Measurements from ENCODE around the gene SAMD1. TPM values are rescaled to one million over a fixed set of nuclear protein-coding genes. Genes with fewer than 3 reads are reported as not detected.

SAMD1 gene
- total and polyA plus RNA-seq, 9 of the 15 experiments (the other 6 are each of a cell fraction or from before 2014, with no cell fraction given), result 2.9 to 96.0 (median 43.5) TPM

- BruUV-seq (replicated peaks), result no TSS peak
- H3K79me2 ChIP-seq (ENCODE audit: control insufficient read depth, insufficient read depth, low read length), result no peaks in the 10 kb centered on the region
- in situ Hi-C loops (cut with MboI), result no loop called here
- ATAC-seq (no peak), DNase-seq (ENCODE audit: extremely low read depth in 1 of 4, low spot score in 3 of 4) (no peak), FAIRE-seq (no peak)
- ChIA-PET POLR2A (no interaction called here), CTCF (ENCODE audit: low intra/inter-chr PET ratio) (no interaction called here)
- TF ChIP-seq ZZZ3 (IDR thresholded peaks at IDR 0.05) (no peak), MBD2 (IDR thresholded peaks at IDR 0.05; ENCODE audit: borderline replicate concordance, low read depth) (no peak), TBP (optimal IDR thresholded peaks at IDR 0.05; ENCODE audit: low read depth, low read length) (no peak), FOXJ2 (tag; IDR thresholded peaks at IDR 0.05) (no peak), OTX1 (CRISPR knock-in tag; IDR thresholded peaks at IDR 0.05) (no peak), PHB (CRISPR knock-in tag; IDR thresholded peaks at IDR 0.05) (no peak), TARDBP (IDR thresholded peaks at IDR 0.05) (no peak), ZNF318 (IDR thresholded peaks at IDR 0.05; ENCODE audit: borderline replicate concordance in 1 of 2, low read depth in 1 of 2) (no peak), ZFP30 (CRISPR knock-in tag; IDR thresholded peaks at IDR 0.05; ENCODE audit: borderline replicate concordance) (no peak), HDAC1 (IDR thresholded peaks at IDR 0.05) (no peak), JUND (IDR thresholded peaks at IDR 0.05; ENCODE audit: borderline replicate concordance, low read depth, low read length) (no peak), JUND (tag; IDR thresholded peaks at IDR 0.05; ENCODE audit: borderline replicate concordance, low read depth, low read length) (no peak), ASH1L (IDR thresholded peaks at IDR 0.05; ENCODE audit: borderline replicate concordance, low read depth, partially characterized antibody) (no peak), ZNF589 (CRISPR knock-in tag; IDR thresholded peaks at IDR 0.05; ENCODE audit: low read depth) (no peak)
- H3K9me3 ChIP-seq (replicated peaks; ENCODE audit: control insufficient read depth, insufficient read depth, low read depth, low read length), result no peaks in the 10 kb centered on the region
- H3K9ac ChIP-seq (ENCODE audit: insufficient read depth in 1 of 2, low read depth in 2 of 2, low read length in 2 of 2), result no peak overlapping the region
- peaks cover 32% of the 10 kb centered on the region; the same call in 2 of the 3 replicates for H3K36me3 ChIP-seq (ENCODE audit: control insufficient read depth, insufficient read depth, low read length)
- no peaks in the 10 kb centered on the region for H3K9me1 ChIP-seq (ENCODE audit: control insufficient read depth, insufficient read depth, low read length)
- intact Hi-C loops (cut with micrococcal nuclease), result no loop called here
- 85% methylated on average over 11 of the region's 11 CpGs for WGBS (ENCODE audit: insufficient coverage, low coverage, missing lambda C conversion rate)
- H3K27me3 ChIP-seq (ENCODE audit: control insufficient read depth in 2 of 2, insufficient read depth in 2 of 2, low read length in 2 of 2), result no peaks in the 10 kb centered on the region
- no peak overlapping the region for H2AFZ ChIP-seq (ENCODE audit: low read depth, low read length)
- H3K4me1 ChIP-seq (replicated peaks in 1 of 2; ENCODE audit: control insufficient read depth in 2 of 2, insufficient read depth in 2 of 2, low read length in 2 of 2), result peaks cover 0 to 5% of the 10 kb centered on the region in 2 experiments; a peak in 1 of 5 replicates
- no peak overlapping the region for H3K4me3 ChIP-seq
- H4K20me1 ChIP-seq (replicated peaks; ENCODE audit: control insufficient read depth, insufficient read depth, low read length), result no peaks in the 10 kb centered on the region
- H3K4me2 ChIP-seq (ENCODE audit: insufficient read depth, low read length), result no peak overlapping the region
- H3K27ac ChIP-seq (ENCODE audit: extremely low read depth, low read depth, low read length), result no peak overlapping the region
Observed at GRCh38 chr19:14102102-14102696, 11.6 kb upstream of the SAMD1 start.
